Measurements from ENCODE around the gene C11orf68.

DNA sequence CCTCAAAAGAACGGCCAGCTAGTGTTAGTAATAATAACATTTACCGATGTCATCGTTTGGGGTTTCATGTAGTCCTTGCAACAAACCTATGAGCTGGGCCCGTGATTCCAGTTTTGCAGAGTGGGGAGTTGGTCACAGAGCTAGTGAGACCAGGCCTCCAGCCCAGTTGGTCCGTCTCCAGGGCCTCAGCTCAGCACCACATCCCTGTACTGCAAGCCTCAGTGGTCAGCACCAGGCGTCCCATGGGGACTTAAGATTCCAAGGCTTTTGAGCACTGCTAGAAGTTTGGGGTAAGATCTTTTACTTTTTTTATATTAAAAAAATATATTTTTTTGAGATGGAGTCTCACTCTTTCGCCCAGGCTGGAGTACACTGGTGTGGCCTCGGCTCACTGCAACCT is 25.3 kb upstream of the C11orf68 start:
- TF ChIP-seq, protein P1, sequence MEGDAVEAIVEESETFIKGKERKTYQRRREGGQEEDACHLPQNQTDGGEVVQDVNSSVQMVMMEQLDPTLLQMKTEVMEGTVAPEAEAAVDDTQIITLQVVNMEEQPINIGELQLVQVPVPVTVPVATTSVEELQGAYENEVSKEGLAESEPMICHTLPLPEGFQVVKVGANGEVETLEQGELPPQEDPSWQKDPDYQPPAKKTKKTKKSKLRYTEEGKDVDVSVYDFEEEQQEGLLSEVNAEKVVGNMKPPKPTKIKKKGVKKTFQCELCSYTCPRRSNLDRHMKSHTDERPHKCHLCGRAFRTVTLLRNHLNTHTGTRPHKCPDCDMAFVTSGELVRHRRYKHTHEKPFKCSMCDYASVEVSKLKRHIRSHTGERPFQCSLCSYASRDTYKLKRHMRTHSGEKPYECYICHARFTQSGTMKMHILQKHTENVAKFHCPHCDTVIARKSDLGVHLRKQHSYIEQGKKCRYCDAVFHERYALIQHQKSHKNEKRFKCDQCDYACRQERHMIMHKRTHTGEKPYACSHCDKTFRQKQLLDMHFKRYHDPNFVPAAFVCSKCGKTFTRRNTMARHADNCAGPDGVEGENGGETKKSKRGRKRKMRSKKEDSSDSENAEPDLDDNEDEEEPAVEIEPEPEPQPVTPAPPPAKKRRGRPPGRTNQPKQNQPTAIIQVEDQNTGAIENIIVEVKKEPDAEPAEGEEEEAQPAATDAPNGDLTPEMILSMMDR (IDR thresholded peaks at IDR 0.05; ENCODE audit: low read length) = no peak
- no peak for TF ChIP-seq EZH2 (optimal IDR thresholded peaks at IDR 0.05; ENCODE audit: low read depth, low read length)

Data from MM.1S (cell line).